Astrocyte (in vitro differentiated cells and primary cell): ENCODE measurements around the gene TMEM63B. TPM values are rescaled to one million over a fixed set of nuclear protein-coding genes. Genes with fewer than 3 reads are reported as not detected.

ENCODE experiments used
- DNase-seq: peaks from one replicate; pipeline ENCODE4 v3.0.0-alpha.2; 2010; ENCODE audit warnings: low read depth
- FAIRE-seq: peaks from 2 replicates; lab custom pipeline; 2011; peaks lifted over from hg19 to GRCh38; lab: Jason Lieb, UNC
- H2AFZ ChIP-seq: 2 replicates; pipeline ENCODE4 v1.6.0; 2012; ENCODE audit warnings: low read depth, low read length, inconsistent platforms
- H3K27ac ChIP-seq: 2 replicates; pipeline ENCODE4 v1.5.1; 2011; ENCODE audit warnings: low read depth, low read length, inconsistent platforms
- H3K27me3 ChIP-seq: 2 replicates; pipeline ENCODE4 v1.6.0; 2011; ENCODE audit warnings: low read length, inconsistent platforms; ENCODE audit not compliant: insufficient read depth
- H3K36me3 ChIP-seq: 2 replicates; pipeline ENCODE4 v1.5.1; 2011; ENCODE audit warnings: low read length, inconsistent platforms; ENCODE audit not compliant: insufficient read depth
- H3K4me1 ChIP-seq: 2 replicates; pipeline ENCODE4 v1.5.1; 2011; ENCODE audit warnings: low read length, inconsistent platforms; ENCODE audit not compliant: insufficient read depth
- H3K4me2 ChIP-seq: 2 replicates; pipeline ENCODE4 v1.6.0; 2012; ENCODE audit warnings: low read length, inconsistent platforms
- H3K4me3 ChIP-seq: 2 replicates; pipeline ENCODE4 v1.5.1; 2011; ENCODE audit warnings: low read depth, mild to moderate bottlenecking, low read length, inconsistent platforms; ENCODE audit not compliant: insufficient read depth
- H3K79me2 ChIP-seq: 2 replicates; pipeline ENCODE4 v1.6.0; 2012; ENCODE audit warnings: mild to moderate bottlenecking, low read length, inconsistent platforms; ENCODE audit not compliant: insufficient read depth
- H3K9ac ChIP-seq: 2 replicates; pipeline ENCODE4 v1.6.0; 2012; ENCODE audit warnings: mild to moderate bottlenecking, low read length, inconsistent platforms
- H3K9me3 ChIP-seq: 2 replicates; pipeline ENCODE4 v1.5.1; 2012; ENCODE audit warnings: low read depth, mild to moderate bottlenecking, low read length, inconsistent platforms; ENCODE audit not compliant: insufficient read depth
- H4K20me1 ChIP-seq: 2 replicates; pipeline ENCODE4 v1.6.0; 2012; ENCODE audit warnings: low read length, inconsistent platforms; ENCODE audit not compliant: insufficient read depth
- H3K27ac Mint-ChIP-seq: one replicate; pipeline ENCODE4 v1.8.0; 2021; ENCODE audit warnings: mild to moderate bottlenecking, mixed read lengths; ENCODE audit not compliant: unreplicated experiment
- H3K27me3 Mint-ChIP-seq: one replicate; pipeline ENCODE4 v1.8.0; 2021; ENCODE audit warnings: low read depth, mixed read lengths; ENCODE audit not compliant: unreplicated experiment
- H3K36me3 Mint-ChIP-seq: one replicate; pipeline ENCODE4 v1.8.0; 2021; ENCODE audit warnings: low read depth, mixed read lengths; ENCODE audit not compliant: unreplicated experiment
- H3K4me1 Mint-ChIP-seq: one replicate; pipeline ENCODE4 v1.8.0; 2021; ENCODE audit warnings: low read depth, mixed read lengths; ENCODE audit not compliant: unreplicated experiment
- H3K4me3 Mint-ChIP-seq: one replicate; pipeline ENCODE4 v1.8.0; 2021; ENCODE audit warnings: mild to moderate bottlenecking, moderate library complexity, mixed read lengths; ENCODE audit not compliant: unreplicated experiment
- H3K9me3 Mint-ChIP-seq: one replicate; pipeline ENCODE4 v1.8.0; 2021; ENCODE audit warnings: mild to moderate bottlenecking, mixed read lengths; ENCODE audit not compliant: unreplicated experiment
- CTCF ChIP-seq: IDR thresholded peaks from 2 replicates; pipeline ENCODE4 v1.5.1; 2011; ENCODE audit warnings: low read depth, mild to moderate bottlenecking, inconsistent platforms, low read length, moderate library complexity; ENCODE audit not compliant: insufficient read depth
- EZH2 ChIP-seq: IDR thresholded peaks from 2 replicates; pipeline ENCODE4 v1.6.1; 2012; ENCODE audit warnings: mild to moderate bottlenecking, low read length, inconsistent platforms; ENCODE audit not compliant: insufficient read depth
- total RNA-seq: library from RNA; stranded (reverse); gene quantifications from 2 replicates; pipeline ENCODE4 v1.2.1, GENCODE V29; 2021

The TMEM63B gene
- total RNA-seq, 1 donor from 2014 or later, result 86.6 TPM

- no peaks in the 10 kb centered on the region for H3K36me3 Mint-ChIP-seq
- no peaks in the 10 kb centered on the region for H3K9me3 ChIP-seq
- H3K4me2 ChIP-seq, result no peak overlapping the region
- no peaks in the 10 kb centered on the region for H3K9me3 Mint-ChIP-seq
- no peak overlapping the region for H3K9ac ChIP-seq
- TF ChIP-seq EZH2 (no peak), CTCF (no peak)
- no peak overlapping the region for H3K27ac Mint-ChIP-seq
- H3K36me3 ChIP-seq, result no peaks in the 10 kb centered on the region
- FAIRE-seq (no peak), DNase-seq (no peak)
- H3K4me1 Mint-ChIP-seq, result peaks cover 7% of the 10 kb centered on the region
- no peak overlapping the region for H3K4me3 ChIP-seq
- no peak overlapping the region for H2AFZ ChIP-seq
- no peak overlapping the region for H3K27ac ChIP-seq
- peaks cover 2% of the 10 kb centered on the region for H3K27me3 Mint-ChIP-seq
- H3K79me2 ChIP-seq, result no peaks in the 10 kb centered on the region
- H3K27me3 ChIP-seq, result no peaks in the 10 kb centered on the region
- H3K4me3 Mint-ChIP-seq, result no peak overlapping the region
- no peaks in the 10 kb centered on the region for H3K4me1 ChIP-seq
- no peaks in the 10 kb centered on the region for H4K20me1 ChIP-seq
These were observed 75.8 kb downstream of the TMEM63B start for GRCh38 chr6:44202972-44203750.

GRCh38 chr6:44203955-44204354 is 76.6 kb downstream of the TMEM63B start:
- H3K79me2 ChIP-seq, result no peaks in the 10 kb centered on the region
- H3K4me3 Mint-ChIP-seq, result no peak overlapping the region
- H3K27ac Mint-ChIP-seq, result no peak overlapping the region
- peaks cover 7% of the 10 kb centered on the region for H3K4me1 Mint-ChIP-seq
- no peaks in the 10 kb centered on the region for H3K36me3 ChIP-seq
- no peak overlapping the region for H2AFZ ChIP-seq
- no peaks in the 10 kb centered on the region for H4K20me1 ChIP-seq
- H3K27me3 ChIP-seq, result no peaks in the 10 kb centered on the region
- no peaks in the 10 kb centered on the region for H3K9me3 ChIP-seq
- FAIRE-seq (no peak), DNase-seq (no peak)
- H3K4me1 ChIP-seq, result no peaks in the 10 kb centered on the region
- no peaks in the 10 kb centered on the region for H3K36me3 Mint-ChIP-seq
- peaks cover 6% of the 10 kb centered on the region for H3K27me3 Mint-ChIP-seq
- no peak overlapping the region for H3K4me2 ChIP-seq
- H3K9ac ChIP-seq, result no peak overlapping the region
- H3K9me3 Mint-ChIP-seq, result no peaks in the 10 kb centered on the region
- TF ChIP-seq CTCF, result no peak
- TF ChIP-seq EZH2, result no peak
- no peak overlapping the region for H3K4me3 ChIP-seq
- no peak overlapping the region for H3K27ac ChIP-seq

Other genes with a start within 250 kb of the TMEM63B start
- gene MRPL14, start 102 bp upstream of the TMEM63B start, total RNA-seq, result 53.4 and 56.1 TPM in 2 replicates
- gene CAPN11, start 31.3 kb downstream of the TMEM63B start, total RNA-seq, result not detected in 2 replicates
- not detected in 2 replicates for gene MYMX, start 89.4 kb downstream of the TMEM63B start, total RNA-seq
- gene SLC29A1, start 96.0 kb downstream of the TMEM63B start, total RNA-seq, result 14.8 and 15.3 TPM in 2 replicates
- 859 and 914 TPM in 2 replicates for gene HSP90AB1, start 119.5 kb downstream of the TMEM63B start, total RNA-seq
- gene SLC35B2, start 130.0 kb downstream of the TMEM63B start, total RNA-seq, result 61.8 and 66.6 TPM in 2 replicates
- 10.1 and 11.0 TPM in 2 replicates for gene NFKBIE, start 138.0 kb downstream of the TMEM63B start, total RNA-seq
- gene TMEM151B, start 142.9 kb downstream of the TMEM63B start, total RNA-seq, result 0.07 and 0.09 TPM in 2 replicates
- gene AARS2, start 185.8 kb downstream of the TMEM63B start, total RNA-seq, result 10.9 and 12.3 TPM in 2 replicates
- not detected in 2 replicates for gene SPATS1, start 215.1 kb downstream of the TMEM63B start, total RNA-seq